T-helper 2 cell treated with Interferon-gamma antibody and Interleukin-4, amounts not matched to agents 100 ng/mL and 5 ng/mL, for 36 hours (primary cell): ENCODE measurements around the gene SULT2A1. TPM values are rescaled to one million over a fixed set of nuclear protein-coding genes. Genes with fewer than 3 reads are reported as not detected.
"Not testable (repeated sequence)": the region's sequence is repeated elsewhere in the genome, so short reads cannot be mapped to it uniquely, and the experiment has no call there.

Source experiments
- intact Hi-C: fragments of 100-400 bp; cut with micrococcal nuclease; formaldehyde crosslinking; loops from one replicate; pipeline ENCODE4 v1.15.1; 2023
- total RNA-seq: library from RNA; stranded (reverse); gene quantifications from 2 replicates; pipeline ENCODE4 v1.2.3, GENCODE V29; 2022

Gene SULT2A1
- total RNA-seq, 1 donor from 2014 or later = not detected

- intact Hi-C loops = no loop called here
Observed at GRCh38 chr19:47860602-47861297, 25.4 kb downstream of the SULT2A1 start.

DNA sequence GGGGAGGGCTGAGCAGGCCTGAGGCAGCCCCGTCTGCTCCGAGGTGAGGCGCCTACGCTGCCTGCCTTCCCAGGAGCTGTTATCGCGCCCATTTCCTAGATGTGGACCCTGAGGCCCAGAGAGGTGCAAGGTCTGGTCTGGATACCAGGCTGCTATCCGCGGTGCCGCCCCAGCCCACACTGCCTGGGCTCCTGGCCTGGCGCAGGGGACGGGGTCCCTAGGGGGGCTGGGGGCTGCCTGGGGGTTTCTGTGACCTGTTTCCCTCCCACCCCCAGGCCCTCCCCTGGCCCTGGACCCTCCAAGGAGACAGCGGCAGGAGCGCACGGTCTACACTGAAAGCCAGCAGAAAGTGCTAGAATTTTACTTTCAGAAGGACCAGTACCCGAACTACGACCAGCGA lies 26.3 kb downstream of the SULT2A1 start:
- intact Hi-C loops = not testable (repeated sequence)

- intact Hi-C loops = not testable (repeated sequence)
Observed at GRCh38 chr19:47858646-47859285, 27.3 kb downstream of the SULT2A1 start, which contains the start of gene TPRX2. TPRX2 (plus strand) TSS chr19:47859235; CDS start chr19:47859247, 12 bp downstream.

DNA sequence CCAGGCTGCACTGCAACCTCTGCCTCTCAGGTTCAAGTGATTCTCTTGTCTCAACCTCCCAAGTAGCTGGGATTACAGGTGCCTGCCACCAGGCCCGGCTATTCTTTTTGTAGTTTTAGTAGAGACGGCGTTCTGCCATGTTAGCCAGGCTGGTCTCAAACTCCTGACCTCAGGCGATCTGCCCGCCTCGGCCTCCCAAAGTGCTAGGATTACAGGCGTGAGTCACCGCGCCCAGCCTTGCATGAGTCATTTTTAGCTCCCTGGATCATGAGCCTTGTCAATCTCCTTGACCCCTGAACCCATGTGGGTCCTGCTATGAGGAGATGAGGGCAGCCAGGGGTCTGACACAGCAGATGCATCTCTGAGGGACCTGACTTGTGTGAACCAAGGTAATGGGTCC lies 27.9 kb downstream of the SULT2A1 start:
- intact Hi-C loops = not testable (repeated sequence)

- intact Hi-C loops = no loop called here
Observed at GRCh38 chr19:47854459-47854858, 31.7 kb downstream of the SULT2A1 start.

DNA sequence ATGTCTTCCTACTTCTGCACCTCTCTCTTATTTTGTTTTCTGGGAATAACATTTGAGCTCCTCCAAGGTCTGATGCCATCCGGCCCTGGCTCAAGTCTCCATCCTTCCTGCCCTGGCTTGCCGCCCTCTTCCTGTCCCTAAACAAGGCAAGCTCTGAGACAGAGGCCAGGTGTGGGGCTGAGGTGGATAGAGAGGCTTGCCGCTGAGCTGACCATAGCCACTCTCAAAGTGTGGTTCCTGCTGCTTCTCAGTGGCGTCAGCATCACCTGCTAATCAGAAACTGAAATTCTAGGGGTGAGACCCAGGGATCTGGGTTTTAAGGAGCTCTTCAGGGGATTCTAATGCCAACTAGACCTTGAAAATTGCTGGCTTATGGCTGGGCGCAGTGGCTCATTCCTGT lies 33.1 kb downstream of the SULT2A1 start:
- intact Hi-C loops = no loop called here

DNA sequence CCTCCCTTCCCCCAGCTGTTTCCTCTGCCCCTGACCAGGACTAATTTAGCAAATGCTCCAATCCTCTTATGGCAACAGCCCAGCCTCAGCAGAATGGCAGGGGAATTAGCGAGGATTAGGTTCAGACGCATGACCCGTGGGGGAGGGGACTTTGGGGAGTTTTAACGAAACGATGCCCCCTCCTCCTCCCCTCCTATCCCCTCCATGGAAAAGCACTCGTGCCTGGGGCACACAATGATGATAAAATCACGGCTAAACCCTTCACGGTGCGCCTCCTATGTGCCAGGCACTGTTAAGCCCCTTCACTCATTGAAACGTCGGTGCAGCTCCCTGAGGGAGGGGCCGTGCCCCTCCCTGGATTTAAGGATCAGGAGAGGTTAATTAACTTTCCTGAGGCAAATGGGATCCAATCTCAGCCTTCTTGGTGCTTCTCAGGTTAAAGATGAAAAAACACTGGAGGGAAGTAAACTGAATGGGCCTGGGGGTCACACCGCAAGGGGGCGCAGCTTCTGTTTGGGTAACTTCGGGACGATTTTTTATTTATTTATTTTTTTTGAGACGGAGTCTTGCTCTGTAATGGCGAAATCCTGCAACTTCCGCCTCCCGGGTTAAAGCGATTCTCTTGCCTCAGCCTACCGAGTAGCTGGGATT lies 37.2 kb downstream of the SULT2A1 start:
- intact Hi-C loops = no loop called here

GRCh38 chr19:47848425-47848822 lies 37.7 kb downstream of the SULT2A1 start:
- intact Hi-C loops = no loop called here

- intact Hi-C loops = no loop called here
Observed at GRCh38 chr19:47842941-47843340, 43.2 kb downstream of the SULT2A1 start.

DNA sequence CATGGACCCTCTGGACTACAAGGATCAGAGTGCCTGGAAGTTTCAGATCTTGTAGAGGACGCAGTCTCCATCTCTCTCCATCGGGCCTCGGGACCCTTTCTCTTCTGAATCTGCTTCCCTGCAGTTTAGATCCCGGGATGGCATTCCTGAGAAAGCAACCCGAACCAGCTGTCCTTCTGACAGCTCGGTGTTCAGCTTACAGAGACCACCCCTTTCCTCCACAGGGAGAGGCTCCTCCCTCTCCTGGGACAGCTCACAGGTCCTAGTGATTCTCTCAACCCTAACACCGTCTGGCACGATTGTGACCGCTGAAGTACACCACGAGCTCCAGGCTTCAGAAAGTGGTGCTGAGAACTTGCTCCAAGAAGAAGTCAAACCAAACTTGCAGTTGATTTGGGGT lies 46.2 kb downstream of the SULT2A1 start:
- intact Hi-C loops = no loop called here

DNA sequence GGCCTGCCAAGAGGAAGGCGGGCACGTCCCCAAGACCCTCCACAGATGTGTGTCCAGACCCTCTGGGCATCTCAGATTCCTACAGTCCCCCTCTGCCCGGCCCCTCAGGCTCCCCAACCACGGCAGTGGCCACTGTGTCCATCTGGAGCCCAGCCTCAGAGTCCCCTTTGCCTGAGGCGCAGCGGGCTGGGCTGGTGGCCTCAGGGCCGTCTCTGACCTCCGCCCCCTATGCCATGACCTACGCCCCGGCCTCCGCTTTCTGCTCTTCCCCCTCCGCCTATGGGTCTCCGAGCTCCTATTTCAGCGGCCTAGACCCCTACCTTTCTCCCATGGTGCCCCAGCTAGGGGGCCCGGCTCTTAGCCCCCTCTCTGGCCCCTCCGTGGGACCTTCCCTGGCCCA lies 46.7 kb downstream of the SULT2A1 start:
- intact Hi-C loops = no loop called here

DNA sequence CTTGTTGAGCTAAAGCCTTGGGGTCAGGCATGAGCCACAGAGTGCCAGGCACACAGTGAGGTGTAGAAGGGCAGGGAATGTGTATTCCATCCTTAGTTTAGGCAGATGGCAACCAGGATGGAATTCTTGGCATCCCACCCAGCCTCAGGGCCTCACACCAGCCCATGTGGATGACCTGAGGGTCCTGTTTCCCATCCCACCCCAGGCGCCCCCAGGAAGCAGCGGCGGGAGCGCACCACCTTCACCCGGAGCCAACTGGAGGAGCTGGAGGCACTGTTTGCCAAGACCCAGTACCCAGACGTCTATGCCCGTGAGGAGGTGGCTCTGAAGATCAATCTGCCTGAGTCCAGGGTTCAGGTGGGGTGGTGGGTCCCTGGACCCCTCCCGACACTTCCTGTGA lies 50.1 kb downstream of the SULT2A1 start:
- intact Hi-C loops = no loop called here

DNA sequence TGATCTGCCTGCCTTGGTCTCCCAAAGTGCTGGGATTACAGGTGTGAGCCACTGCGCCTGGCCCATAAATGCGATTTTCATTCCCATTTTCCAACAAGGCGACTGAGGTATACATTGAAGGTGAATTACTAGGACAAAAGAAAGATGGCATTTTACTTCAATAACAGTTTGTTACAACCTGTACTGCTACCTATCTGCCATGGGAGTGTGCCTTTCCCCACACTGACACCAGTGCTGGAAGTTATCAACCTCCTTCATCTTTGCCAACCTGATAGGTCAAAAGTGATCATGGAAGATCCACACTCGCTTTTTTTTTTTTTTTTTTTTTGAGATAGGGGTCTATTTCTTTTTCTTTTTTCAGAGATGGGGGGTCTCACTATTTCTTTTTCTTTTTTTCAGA lies 53.4 kb downstream of the SULT2A1 start:
- intact Hi-C loops = no loop called here

DNA sequence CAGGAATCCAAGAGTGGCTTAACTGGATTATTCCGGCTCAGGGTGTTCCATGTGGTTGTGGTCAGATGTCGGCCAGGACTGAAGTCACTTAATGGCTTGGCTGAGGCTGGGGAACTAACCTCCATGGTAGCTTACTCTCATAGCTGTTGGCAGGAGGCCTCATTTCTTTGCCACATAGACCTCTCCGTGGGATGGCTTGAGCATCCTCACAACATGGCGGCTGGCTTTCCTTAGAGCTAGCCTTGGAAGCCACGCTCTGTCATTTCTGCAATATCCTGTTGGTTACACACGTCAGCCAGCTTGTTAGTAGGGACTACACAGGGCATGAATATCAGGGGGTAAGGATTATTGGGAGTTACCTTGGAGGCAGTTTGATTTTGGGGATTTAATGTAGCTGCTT lies 59.3 kb downstream of the SULT2A1 start:
- intact Hi-C loops = no loop called here

DNA sequence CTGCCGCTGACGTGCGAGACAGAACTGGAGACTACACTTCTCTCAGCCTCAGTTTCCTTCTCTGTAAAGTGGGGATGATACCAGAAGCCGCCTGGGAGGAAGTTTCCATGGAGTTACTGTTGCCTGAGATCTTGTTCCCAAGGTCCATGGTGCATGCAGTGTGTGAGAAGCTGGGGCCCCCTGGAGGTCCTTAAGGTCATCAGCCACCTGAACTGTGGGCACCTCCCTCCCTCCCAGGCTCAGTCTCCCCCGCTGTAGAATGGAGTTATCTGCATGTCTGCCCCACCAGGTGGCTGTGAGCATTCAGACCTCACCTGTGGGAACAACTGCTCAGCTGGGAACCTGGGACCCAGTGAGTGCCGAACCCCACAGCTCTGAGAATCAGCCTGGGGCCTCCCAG lies 61.7 kb downstream of the SULT2A1 start:
- intact Hi-C loops = no loop called here

DNA sequence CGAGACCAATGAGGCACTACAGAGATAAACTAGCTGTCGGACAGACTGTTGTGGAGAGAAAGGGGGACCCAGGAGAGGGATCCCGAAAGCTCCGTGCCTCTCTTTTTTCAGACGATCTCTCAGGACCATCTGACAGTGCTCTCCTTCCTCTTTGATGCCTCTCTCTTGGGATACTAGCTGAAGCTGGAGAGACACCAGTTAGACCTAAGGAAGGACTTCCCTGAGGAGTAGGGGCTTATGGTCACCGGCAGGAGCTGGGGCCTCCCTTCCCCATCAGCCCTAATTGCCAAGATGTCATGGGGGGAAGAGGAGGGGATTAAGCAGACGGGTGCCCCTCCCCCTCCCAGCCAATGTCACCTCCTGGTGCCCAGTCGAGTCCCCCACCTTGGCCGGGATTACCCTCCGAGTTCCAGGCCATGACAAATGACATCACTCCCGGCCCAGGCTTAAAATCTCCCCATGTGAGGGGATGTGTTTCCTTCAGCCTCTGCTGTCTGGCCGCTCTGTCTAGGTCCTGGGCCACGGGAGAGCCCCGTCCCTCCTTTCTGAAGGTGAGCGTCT lies 64.6 kb downstream of the SULT2A1 start, which contains the start of gene CRX:
CRX (plus strand) TSS at position 478 of the 561 bp plus-strand sequence. CDS start 12,507 bp downstream, outside the sequence.
- intact Hi-C loops = no loop called here

Other genes with a start within 250 kb of the SULT2A1 start
- 0.11 TPM in 1 of 2 replicates, not detected in the other for gene EHD2, start 172.9 kb downstream of the SULT2A1 start, total RNA-seq
- 286 and 295 TPM in 2 replicates for gene NOP53, start 140.8 kb downstream of the SULT2A1 start, total RNA-seq
- 93.5 and 95.1 TPM in 2 replicates for gene SELENOW, start 107.6 kb downstream of the SULT2A1 start, total RNA-seq
- gene TPRX1, start 81.8 kb downstream of the SULT2A1 start, total RNA-seq = not detected in 2 replicates
- not detected in 2 replicates for gene CRX, start 64.4 kb downstream of the SULT2A1 start, total RNA-seq
- not detected in 2 replicates for gene TPRX2, start 27.1 kb downstream of the SULT2A1 start, total RNA-seq
- gene BSPH1, start 105.9 kb upstream of the SULT2A1 start, total RNA-seq = not detected in 2 replicates
- gene ELSPBP1, start 108.3 kb upstream of the SULT2A1 start, total RNA-seq = not detected in 2 replicates
- gene CABP5, start 157.8 kb upstream of the SULT2A1 start, total RNA-seq = not detected in 2 replicates
- 4.0 and 5.8 TPM in 2 replicates for gene PLA2G4C, start 224.5 kb upstream of the SULT2A1 start, total RNA-seq